Prostate gland (tissue), 2 donors: ENCODE results near the gene TAX1BP1.

Experiments
- POLR2AphosphoS5 ChIP-seq: sonication (generic); formaldehyde crosslinking; IDR thresholded peaks from one replicate; pipeline ENCODE4 v1.6.1; 2017; ENCODE audit warnings: antibody characterized with exemption
- TF ChIP-seq, protein P1 (sequence below), 4 experiments: fragments of 200-600 bp in 2 of 4; fragments of 450-650 bp in 2 of 4; sonication (generic) in 2 of 4; IDR thresholded peaks; 1 replicate in 3 of 4; 2 replicates in 1 of 4; pipeline ENCODE4 v1.5.1; 2016 to 2019; ENCODE audit warnings: antibody characterized with exemption in 4 of 4, mild to moderate bottlenecking in 2 of 4, moderate library complexity in 2 of 4

DNA sequence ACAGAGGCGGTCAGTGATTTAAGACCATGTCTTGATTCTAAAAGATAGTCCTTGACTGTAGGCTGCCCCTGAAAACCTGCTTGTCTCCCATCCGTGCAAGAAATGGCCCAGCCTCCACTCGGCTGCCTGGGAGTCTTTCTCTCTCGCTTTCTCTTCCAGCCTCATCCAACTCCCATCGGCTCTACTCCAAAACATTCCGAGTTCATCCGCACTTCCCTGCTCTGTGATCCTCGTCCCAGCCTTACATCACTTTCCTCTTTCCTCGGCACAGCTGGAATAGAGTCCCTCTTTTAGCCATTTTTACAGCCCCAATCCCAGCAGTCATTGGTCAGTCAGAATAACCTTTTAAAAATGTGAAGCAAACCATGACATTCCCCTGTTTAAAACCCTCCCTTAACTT, 135.1 kb downstream of the TAX1BP1 start:
- TF ChIP-seq, protein P1, sequence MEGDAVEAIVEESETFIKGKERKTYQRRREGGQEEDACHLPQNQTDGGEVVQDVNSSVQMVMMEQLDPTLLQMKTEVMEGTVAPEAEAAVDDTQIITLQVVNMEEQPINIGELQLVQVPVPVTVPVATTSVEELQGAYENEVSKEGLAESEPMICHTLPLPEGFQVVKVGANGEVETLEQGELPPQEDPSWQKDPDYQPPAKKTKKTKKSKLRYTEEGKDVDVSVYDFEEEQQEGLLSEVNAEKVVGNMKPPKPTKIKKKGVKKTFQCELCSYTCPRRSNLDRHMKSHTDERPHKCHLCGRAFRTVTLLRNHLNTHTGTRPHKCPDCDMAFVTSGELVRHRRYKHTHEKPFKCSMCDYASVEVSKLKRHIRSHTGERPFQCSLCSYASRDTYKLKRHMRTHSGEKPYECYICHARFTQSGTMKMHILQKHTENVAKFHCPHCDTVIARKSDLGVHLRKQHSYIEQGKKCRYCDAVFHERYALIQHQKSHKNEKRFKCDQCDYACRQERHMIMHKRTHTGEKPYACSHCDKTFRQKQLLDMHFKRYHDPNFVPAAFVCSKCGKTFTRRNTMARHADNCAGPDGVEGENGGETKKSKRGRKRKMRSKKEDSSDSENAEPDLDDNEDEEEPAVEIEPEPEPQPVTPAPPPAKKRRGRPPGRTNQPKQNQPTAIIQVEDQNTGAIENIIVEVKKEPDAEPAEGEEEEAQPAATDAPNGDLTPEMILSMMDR (IDR thresholded peaks at IDR 0.05): no peak
- TF ChIP-seq POLR2AphosphoS5: no peak
